ENCODE measurements around the gene RBM34.
"Not testable (repeated sequence)": the region's sequence is repeated elsewhere in the genome, so short reads cannot be mapped to it uniquely, and the experiment has no call there.

RBM34 gene

DNA sequence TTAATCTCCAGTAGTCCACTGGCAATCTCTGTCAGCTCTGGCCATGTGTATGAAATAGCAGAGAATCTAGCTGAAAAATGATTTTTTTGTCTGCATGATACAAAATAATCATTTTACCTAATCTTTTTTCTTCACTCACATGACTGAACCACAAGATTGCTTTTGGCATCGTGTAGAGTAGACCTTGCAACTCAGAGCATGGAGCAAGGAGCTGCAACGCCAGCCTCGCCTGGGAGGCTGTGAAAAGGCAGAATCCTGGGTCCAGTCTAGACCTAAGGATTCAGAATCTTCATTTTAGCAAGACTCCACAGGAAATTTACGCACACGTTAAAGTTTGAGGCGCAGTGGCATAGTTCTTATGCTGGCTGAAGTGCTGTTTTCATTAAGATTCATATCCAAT, 72.6 kb downstream of the RBM34 start:
- TF ChIP-seq, protein P1, sequence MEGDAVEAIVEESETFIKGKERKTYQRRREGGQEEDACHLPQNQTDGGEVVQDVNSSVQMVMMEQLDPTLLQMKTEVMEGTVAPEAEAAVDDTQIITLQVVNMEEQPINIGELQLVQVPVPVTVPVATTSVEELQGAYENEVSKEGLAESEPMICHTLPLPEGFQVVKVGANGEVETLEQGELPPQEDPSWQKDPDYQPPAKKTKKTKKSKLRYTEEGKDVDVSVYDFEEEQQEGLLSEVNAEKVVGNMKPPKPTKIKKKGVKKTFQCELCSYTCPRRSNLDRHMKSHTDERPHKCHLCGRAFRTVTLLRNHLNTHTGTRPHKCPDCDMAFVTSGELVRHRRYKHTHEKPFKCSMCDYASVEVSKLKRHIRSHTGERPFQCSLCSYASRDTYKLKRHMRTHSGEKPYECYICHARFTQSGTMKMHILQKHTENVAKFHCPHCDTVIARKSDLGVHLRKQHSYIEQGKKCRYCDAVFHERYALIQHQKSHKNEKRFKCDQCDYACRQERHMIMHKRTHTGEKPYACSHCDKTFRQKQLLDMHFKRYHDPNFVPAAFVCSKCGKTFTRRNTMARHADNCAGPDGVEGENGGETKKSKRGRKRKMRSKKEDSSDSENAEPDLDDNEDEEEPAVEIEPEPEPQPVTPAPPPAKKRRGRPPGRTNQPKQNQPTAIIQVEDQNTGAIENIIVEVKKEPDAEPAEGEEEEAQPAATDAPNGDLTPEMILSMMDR (IDR thresholded peaks at IDR 0.05; ENCODE audit: extremely low read depth, insufficient read depth, missing control alignments) = no peak
- in situ Hi-C loops (cut with MboI; ENCODE audit: low pct_unique_long_range_greater_than_20kb, low sequenced_read_pairs, unreplicated experiment) = loop anchor here (10.0 to 25.0 kb wide), 2 partner anchors 351 to 494 kb away; no protein-coding TSS in a partner anchor

DNA sequence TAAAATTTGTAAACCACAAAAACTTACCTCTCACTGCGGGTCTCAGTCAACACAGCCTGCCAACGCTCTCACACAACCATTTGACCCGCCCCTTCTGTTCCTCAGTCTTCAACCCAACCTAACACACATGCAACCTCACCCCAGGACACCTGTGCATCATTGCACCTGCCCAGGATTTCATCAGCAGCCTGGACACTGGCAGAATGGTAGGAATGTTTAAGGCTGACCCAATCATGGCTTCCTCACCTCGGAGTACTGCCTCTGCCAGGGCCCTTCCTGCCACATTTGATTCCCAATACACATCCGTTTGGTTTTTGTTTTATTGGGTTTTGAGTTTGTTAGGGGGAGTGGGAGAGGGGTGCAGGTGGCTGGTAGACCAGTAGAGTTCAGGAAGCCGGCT, 73.1 kb downstream of the RBM34 start:
- in situ Hi-C loops (cut with MboI; ENCODE audit: low pct_unique_long_range_greater_than_20kb, low sequenced_read_pairs, unreplicated experiment) = loop anchor here (10.0 to 25.0 kb wide), 2 partner anchors 351 to 493 kb away; no protein-coding TSS in a partner anchor
- DNase-seq (ENCODE audit: low spot score) = no peak
- TF ChIP-seq, protein P1 (IDR thresholded peaks at IDR 0.05; ENCODE audit: extremely low read depth, insufficient read depth, missing control alignments) = no peak

More for the DNA sequence above, 72.6 kb downstream of the RBM34 start:
- no peak for DNase-seq (ENCODE audit: low spot score)

- in situ Hi-C loops (cut with MboI; ENCODE audit: low pct_unique_long_range_greater_than_20kb, low sequenced_read_pairs, unreplicated experiment) = loop anchor here (10.0 to 25.0 kb wide), 2 partner anchors 348 to 491 kb away; no protein-coding TSS in a partner anchor
- DNase-seq (ENCODE audit: low spot score) = not testable (repeated sequence)
Observed at GRCh38 chr1:235085411-235086117, 75.5 kb downstream of the RBM34 start.

Measured in GM13977 (cell line).